ENCODE results near the gene TERB2. TPM values are rescaled to one million over a fixed set of nuclear protein-coding genes. Genes with fewer than 3 reads are reported as not detected.
"Not testable (repeated sequence)": the region's sequence is repeated elsewhere in the genome, so short reads cannot be mapped to it uniquely, and the experiment has no call there.

TERB2 gene
- total RNA-seq, 6 donors from 2014 or later, result not detected

DNA sequence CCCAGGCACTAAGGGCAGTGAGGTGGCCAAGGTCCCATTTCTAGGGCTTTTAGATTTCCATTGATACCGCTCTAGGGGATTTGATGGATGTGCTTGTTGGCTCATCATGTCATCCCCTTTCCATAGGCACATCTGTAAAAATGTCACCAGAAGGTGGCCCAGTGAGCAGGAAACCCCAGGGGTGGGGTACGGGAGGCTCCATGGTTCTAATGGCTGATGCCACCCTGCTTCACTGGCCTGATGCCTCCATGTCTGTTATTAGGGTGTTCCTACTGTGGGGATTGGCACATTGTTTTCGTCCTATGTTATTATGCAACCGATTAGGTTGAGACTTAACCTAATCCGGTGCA is 32.4 kb downstream of the TERB2 start:
- H3K4me3 ChIP-seq; H3K27ac ChIP-seq; ATAC-seq (ENCODE audit: low FRiP score in 2 of 2); H3K36me3 ChIP-seq; H3K27me3 ChIP-seq; H3K4me1 ChIP-seq; DNase-seq; H3K9me3 ChIP-seq: not testable (repeated sequence)
- WGBS, 2 donors, result 87 to 89% methylated on average over 4 to 5 of the region's 5 CpGs

DNA sequence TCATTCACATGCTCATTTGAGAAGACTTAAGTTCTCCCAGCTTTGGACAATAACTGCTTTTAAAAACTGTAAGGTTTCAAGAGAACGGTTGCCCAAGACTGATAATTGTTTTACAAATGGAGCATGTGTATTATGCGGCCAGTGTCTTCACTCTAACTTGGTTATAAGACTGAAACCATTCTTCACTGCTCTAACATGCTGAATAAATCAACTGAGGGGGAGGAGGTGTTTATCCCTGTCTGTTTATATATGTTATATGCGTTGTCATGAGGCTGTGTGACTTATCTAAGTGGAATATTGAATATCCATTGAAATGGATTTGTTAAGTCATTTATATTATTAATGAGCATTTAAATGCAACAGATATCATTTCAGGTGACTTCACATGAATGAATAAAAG is 41.1 kb downstream of the TERB2 start:
- H3K4me3 ChIP-seq; H3K27ac ChIP-seq; H3K4me1 ChIP-seq; DNase-seq; H3K9me3 ChIP-seq; H3K27me3 ChIP-seq; H3K36me3 ChIP-seq; ATAC-seq (ENCODE audit: low FRiP score in 2 of 2): not testable (repeated sequence)
- 76 to 85% methylated on average over 3 of the region's 3 CpGs for WGBS, 2 donors

DNA sequence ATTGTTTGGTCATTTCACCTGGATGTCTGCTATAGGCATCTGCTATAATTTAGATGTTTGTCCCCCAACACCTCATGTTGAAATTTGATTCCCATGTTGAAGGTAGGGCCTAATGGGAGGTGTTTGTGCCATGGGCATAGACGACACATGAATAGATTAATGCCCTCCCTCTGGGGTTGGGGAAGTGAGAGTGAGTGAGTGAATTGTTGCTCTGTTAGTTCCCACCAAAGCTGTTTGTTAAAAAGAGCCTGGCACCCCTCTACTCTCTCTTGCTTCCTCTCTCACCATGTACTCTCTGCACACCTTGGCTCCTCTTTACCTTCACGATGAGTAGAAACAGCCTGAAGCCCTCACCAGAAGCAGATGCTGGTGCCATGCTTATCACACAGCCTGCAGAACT is 42.6 kb downstream of the TERB2 start:
- Histone ChIP-seq H3K4me3 (no peak overlapping the region), H3K27me3 (no peaks in the 10 kb centered on the region), H3K27ac (no peak overlapping the region), H3K9me3 (no peaks in the 10 kb centered on the region), H3K4me1 (no peaks in the 10 kb centered on the region), H3K36me3 (no peaks in the 10 kb centered on the region)
- TF ChIP-seq EP300 (IDR thresholded peaks at IDR 0.05), result no peak
- TF ChIP-seq, protein P1, sequence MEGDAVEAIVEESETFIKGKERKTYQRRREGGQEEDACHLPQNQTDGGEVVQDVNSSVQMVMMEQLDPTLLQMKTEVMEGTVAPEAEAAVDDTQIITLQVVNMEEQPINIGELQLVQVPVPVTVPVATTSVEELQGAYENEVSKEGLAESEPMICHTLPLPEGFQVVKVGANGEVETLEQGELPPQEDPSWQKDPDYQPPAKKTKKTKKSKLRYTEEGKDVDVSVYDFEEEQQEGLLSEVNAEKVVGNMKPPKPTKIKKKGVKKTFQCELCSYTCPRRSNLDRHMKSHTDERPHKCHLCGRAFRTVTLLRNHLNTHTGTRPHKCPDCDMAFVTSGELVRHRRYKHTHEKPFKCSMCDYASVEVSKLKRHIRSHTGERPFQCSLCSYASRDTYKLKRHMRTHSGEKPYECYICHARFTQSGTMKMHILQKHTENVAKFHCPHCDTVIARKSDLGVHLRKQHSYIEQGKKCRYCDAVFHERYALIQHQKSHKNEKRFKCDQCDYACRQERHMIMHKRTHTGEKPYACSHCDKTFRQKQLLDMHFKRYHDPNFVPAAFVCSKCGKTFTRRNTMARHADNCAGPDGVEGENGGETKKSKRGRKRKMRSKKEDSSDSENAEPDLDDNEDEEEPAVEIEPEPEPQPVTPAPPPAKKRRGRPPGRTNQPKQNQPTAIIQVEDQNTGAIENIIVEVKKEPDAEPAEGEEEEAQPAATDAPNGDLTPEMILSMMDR (IDR thresholded peaks at IDR 0.05), result no peak
- TF ChIP-seq POLR2AphosphoS5 (IDR thresholded peaks at IDR 0.05), result no peak
- TF ChIP-seq POLR2A (IDR thresholded peaks at IDR 0.05), result no peak
- no peak for DNase-seq
- no peak for ATAC-seq (ENCODE audit: low FRiP score in 2 of 2)
- WGBS, 2 donors, result 78 to 87% methylated on average over 2 of the region's 2 CpGs

DNA sequence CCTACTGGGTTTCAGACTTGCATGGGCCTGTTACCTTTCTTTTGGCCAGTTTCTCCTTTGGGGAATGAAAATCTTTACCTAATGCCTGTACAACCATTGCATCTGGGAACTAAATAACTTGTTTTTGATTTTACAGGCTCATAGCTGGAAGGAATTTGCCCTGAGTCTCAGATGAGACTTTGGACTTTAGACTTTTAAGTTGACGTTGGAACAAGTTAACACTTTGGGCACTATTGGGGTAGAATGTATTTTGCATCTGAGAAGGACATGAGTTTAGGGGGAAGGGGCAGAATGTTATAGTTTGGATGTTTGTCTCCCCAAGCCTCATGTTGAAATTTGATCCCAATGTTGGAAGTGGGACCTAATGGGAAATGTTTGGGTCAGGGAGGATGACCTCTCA is 44.7 kb downstream of the TERB2 start:
- not testable (repeated sequence) for H3K4me3 ChIP-seq; DNase-seq; H3K27me3 ChIP-seq; H3K27ac ChIP-seq; H3K9me3 ChIP-seq; H3K36me3 ChIP-seq; ATAC-seq (ENCODE audit: low FRiP score in 2 of 2); H3K4me1 ChIP-seq
- 47 to 73% methylated on average over 1 of the region's 1 CpG for WGBS, 2 donors

DNA sequence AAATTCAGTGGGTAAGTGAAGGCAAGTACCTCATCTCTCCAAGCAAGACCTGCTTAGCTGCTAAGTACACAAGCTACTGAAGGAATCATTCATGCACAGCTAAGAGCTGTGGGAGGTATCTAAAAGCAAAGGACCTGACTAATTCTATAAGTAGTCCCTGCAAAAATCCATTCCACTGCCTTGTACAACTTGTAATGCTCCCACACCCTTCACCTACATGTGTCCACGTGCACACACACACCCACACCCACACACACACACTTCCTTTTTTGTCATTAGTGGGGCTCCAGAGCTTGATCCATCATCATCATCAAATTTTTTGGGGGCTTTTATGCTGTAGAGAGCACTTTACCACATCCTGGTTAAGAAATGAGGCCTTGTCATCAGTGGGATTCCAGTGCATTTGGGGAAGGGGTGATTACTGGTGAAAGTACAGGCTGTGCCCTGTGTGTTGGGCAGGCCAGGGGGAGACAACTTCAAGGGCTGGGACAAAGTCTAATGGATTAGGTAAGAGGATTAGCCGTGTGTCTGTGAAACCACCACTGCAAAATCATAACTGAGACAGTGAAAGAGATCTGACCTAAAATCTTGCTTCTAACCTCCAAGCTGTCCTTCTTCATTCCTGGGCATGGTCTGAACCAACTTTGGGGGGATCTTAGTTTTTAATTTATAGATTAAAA is 47.4 kb downstream of the TERB2 start:
- H3K4me1 ChIP-seq; H3K36me3 ChIP-seq; H3K27me3 ChIP-seq; ATAC-seq (ENCODE audit: low FRiP score in 2 of 2); H3K9me3 ChIP-seq; H3K27ac ChIP-seq; DNase-seq; H3K4me3 ChIP-seq: not testable (repeated sequence)
- WGBS, 2 donors, result 50 to 59% methylated on average over 2 of the region's 2 CpGs

DNA sequence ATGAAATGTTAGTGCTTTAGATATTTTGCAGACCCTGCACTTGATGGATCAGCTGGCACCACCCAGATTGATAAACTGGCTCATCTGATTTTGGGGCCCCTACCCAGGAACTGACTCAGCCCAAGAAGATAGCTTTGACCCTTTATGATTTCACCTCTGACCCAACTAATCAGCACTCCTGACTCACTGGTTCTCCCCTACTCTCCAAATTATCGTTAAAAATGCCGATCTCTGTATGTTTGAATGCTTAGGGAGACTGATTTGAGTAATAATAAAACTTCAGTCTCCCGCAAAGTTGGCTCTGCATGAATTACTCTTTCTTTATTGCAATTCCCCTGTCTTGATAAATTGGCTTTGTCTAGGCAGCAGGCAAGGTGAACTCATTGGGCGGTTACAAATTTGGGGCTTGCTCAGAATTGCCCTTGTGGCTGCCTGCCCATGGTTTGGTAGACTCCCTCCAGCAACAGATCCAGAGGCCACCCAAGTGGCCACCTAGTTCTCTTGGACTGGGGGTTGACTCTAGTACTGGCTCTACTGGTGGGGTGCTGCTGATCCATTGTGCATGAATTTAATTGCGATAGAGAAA is 48.2 kb downstream of the TERB2 start:
- H3K9me3 ChIP-seq; H3K27me3 ChIP-seq; ATAC-seq (ENCODE audit: low FRiP score in 2 of 2); DNase-seq; H3K36me3 ChIP-seq; H3K4me1 ChIP-seq; H3K27ac ChIP-seq; H3K4me3 ChIP-seq: not testable (repeated sequence)
- 82 to 88% methylated on average over 5 of the region's 5 CpGs for WGBS, 2 donors

DNA sequence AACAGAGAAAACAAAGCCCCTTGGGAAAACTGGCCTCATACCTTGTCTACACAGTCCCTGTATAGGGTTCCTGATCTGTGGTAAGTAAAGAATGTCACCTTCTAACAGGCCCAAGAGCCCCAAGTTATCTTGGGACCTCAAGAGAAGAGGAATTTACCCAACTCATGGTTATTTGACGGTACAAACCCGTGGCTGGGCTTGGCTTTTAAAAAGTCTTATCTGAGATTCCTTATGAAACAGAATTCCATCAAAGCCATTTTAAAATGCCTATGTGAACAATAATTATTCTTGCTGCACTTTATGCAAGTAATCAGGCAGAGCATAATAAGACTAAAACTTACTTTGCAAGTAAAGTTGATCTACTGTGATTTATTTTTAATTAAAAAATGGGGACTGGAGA is 52.6 kb downstream of the TERB2 start:
- Histone ChIP-seq H3K4me1 (no peaks in the 10 kb centered on the region), H3K4me3 (no peak overlapping the region), H3K27me3 (no peaks in the 10 kb centered on the region), H3K9me3 (no peaks in the 10 kb centered on the region), H3K27ac (no peak overlapping the region), H3K36me3 (no peaks in the 10 kb centered on the region)
- WGBS, 2 donors, result 55 to 60% methylated on average over 2 of the region's 2 CpGs
- DNase-seq (no peak), ATAC-seq (ENCODE audit: low FRiP score in 2 of 2) (no peak)
- TF ChIP-seq POLR2A (IDR thresholded peaks at IDR 0.05) (no peak), POLR2AphosphoS5 (IDR thresholded peaks at IDR 0.05) (no peak), EP300 (IDR thresholded peaks at IDR 0.05) (no peak)
- TF ChIP-seq, protein P1 (IDR thresholded peaks at IDR 0.05), result no peak

DNA sequence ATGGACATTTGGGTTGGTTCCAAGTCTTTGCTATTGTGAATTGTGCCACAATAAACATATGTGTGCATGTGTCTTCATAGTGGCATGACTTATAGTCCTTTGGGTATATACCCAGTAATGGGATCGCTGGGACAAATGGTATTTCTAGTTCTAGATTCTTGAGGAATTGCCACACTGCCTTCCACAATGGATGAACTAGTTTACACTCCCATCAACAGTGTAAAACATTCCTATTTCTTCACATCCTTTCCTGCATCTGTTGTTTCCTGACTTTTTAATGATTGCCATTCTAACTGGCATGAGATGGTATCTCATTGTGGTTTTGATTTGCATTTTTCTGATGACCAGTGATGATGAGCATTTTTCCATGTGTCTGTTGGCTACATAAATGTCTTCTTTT is 58.6 kb downstream of the TERB2 start:
- H3K36me3 ChIP-seq; H3K9me3 ChIP-seq; H3K4me1 ChIP-seq; DNase-seq; ATAC-seq (ENCODE audit: low FRiP score in 2 of 2); H3K27ac ChIP-seq; H3K4me3 ChIP-seq; H3K27me3 ChIP-seq: not testable (repeated sequence)
- 77 to 88% methylated on average over 1 of the region's 1 CpG for WGBS, 2 donors

DNA sequence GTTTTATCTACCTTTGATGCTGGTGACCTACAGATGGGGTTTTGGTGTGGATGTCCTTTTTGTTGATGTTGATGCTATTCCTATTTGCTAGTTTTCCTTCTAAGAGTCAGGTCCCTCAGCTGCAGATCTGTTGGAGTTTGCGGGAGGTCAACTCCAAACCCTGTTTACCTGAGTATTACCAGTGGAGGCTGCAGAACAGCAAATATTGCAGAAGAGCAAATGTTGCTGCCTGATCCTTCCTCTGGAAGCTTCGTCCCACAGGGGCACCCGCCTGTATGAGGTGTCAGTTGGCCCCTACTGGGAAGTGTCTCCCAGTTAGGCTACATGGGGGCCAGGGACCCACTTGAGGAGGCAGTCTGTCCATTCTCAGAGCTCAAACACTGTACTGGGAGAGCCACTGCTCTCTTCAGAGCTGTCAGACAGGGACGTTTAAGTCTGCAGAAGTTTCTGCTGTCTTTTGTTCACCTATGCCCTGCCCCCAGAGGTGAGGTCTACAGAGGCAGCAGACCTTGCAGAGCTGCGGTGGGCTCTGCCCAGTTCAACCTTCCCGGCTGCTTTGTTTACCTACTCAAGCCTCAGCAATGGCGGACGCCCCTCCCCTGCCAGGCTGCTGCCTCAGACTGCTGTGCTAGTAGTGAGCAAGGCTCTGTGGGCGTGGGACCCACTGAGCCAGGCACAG is 63.9 kb downstream of the TERB2 start:
- ATAC-seq (ENCODE audit: low FRiP score in 2 of 2); H3K27me3 ChIP-seq; H3K27ac ChIP-seq; H3K9me3 ChIP-seq; H3K36me3 ChIP-seq; H3K4me3 ChIP-seq: not testable (repeated sequence)
- H3K4me1 ChIP-seq, result peaks cover 7 to 19% (median 12%) of the 10 kb centered on the region in 4 donors
- 73 to 77% methylated on average over 7 to 8 of the region's 9 CpGs for WGBS, 2 donors
- peak in 1 of 2 donors; percentile 18 for DNase-seq

DNA sequence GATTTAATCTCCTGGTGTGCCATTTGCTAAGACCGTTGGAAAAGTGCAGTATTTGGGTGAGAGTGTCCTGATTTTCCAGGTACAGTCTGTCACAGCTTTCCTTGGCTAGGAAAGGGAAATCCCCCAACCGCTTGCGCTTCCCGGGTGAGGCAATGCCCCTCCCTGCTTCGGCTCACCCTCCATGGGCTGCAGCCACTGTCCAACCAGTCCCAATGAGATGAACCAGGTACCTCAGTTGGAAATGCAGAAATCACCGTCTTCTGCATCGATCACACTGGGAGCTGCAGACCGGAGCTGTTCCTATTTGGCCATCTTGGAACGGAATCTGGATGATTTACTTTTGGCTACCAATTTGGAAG is 64.4 kb downstream of the TERB2 start:
- ATAC-seq (ENCODE audit: low FRiP score in 2 of 2); H3K4me3 ChIP-seq; H3K36me3 ChIP-seq; H3K27ac ChIP-seq; H3K9me3 ChIP-seq; H3K27me3 ChIP-seq; DNase-seq: not testable (repeated sequence)
- WGBS, 2 donors, result 94 to 96% methylated on average over 7 to 9 of the region's 9 CpGs
- H3K4me1 ChIP-seq, result peaks cover 7 to 19% (median 12%) of the 10 kb centered on the region in 4 donors

Measured in upper lobe of left lung (tissue), 6 donors.